Esophagus muscularis mucosa (tissue), 4 donors: ENCODE measurements around the gene E2F7.

Source experiments
- CTCF ChIP-seq, 3 experiments: fragments of 200-600 bp in 2 of 3; fragments of 450-650 bp in 1 of 3; sonication (generic) in 2 of 3; IDR thresholded peaks; one replicate each; pipeline ENCODE4 v1.5.1; 2017 to 2019; ENCODE audit warnings: antibody characterized with exemption in 3 of 3, mild to moderate bottlenecking in 2 of 3, moderate library complexity in 1 of 3
- EP300 ChIP-seq: sonication (generic); formaldehyde crosslinking; IDR thresholded peaks from one replicate; pipeline ENCODE4 v1.6.1; 2017; ENCODE audit warnings: antibody characterized with exemption
- POLR2A ChIP-seq: fragments of 450-650 bp; IDR thresholded peaks from one replicate; pipeline ENCODE4 v1.6.1; 2017; ENCODE audit warnings: antibody characterized with exemption, moderate library complexity, mild to moderate bottlenecking, low read depth
- POLR2AphosphoS5 ChIP-seq, 2 donors: sonication (generic); formaldehyde crosslinking; IDR thresholded peaks; one replicate each; pipeline ENCODE4 v1.6.1; 2017; ENCODE audit warnings: antibody characterized with exemption in 2 of 2

- TF ChIP-seq POLR2AphosphoS5 (IDR thresholded peaks at IDR 0.05) (no peak), EP300 (no peak), CTCF (IDR thresholded peaks at IDR 0.05) (no peak), POLR2A (no peak)
Observed at GRCh38 chr12:76983420-76983819, 81.9 kb downstream of the E2F7 start.
